Subcutaneous preadipocyte (primary cell): ENCODE measurements around the gene ZMYM1. TPM values are rescaled to one million over a fixed set of nuclear protein-coding genes. Genes with fewer than 3 reads are reported as not detected.

Experiments used
- total RNA-seq: library from RNA; depleted of rRNA; stranded (reverse); fragments of >200 nt; gene quantifications from 2 replicates; pipeline ENCODE4 v1.2.3, GENCODE V29; 2012

Gene ZMYM1
- total RNA-seq = 19.8 and 23.7 TPM in 2 replicates

DNA sequence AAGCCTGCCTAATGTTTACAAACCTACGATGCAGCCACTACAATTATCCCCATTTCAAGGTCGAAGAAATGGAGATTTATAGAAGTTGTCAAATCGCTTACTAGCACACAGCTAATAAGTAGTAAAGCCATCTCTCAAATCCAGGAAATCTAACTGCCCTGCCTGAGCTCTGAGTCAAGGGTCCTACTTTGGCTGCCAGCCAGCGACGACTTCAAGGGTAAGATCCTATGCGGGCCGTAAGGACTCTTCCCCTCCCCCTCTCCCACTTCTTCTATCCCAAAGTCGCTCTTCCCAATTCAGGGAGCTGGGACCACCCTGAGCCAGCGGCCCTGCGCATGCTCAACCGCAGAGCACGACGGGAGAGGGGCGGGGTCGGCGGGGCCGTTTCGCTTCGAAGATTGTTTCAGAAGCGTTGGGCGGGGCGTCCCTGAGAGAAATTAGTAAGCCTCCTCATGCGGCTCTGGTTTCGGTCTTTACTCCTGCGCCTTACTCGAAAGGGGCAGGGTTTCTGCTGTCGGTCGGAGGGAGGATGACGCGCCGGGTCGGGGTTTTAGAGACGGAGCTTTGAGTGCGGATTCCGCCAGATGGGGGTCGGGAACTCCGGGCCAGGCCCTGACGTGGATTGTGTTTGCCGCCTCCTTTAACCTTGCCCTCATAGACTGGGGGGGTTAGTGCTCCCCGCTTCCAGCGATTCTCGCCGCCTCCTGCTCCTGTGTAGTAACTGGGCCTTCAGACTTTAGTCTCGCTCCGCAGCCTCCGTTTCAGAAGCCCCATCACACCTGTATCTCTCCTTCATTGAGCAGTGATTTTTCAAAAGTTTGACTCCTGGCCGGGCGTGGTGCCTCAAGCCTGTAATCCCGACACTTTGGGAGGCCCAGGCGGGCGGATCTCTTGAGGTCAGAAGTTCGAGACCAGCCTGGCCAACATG is at the start of gene ZMYM1:
Gene ZMYM1 (plus strand): TSS at position 383 of the 928 bp plus-strand sequence. CDS start 14,603 bp downstream, outside the sequence.

Other genes starting within 250 kb of the ZMYM1 start
- 24.6 and 26.5 TPM in 2 replicates for gene SMIM12, start 219.6 kb upstream of the ZMYM1 start, total RNA-seq
- under 0.01 TPM in 2 replicates for gene DLGAP3, start 149.7 kb upstream of the ZMYM1 start, total RNA-seq
- gene TMEM35B, start 94.0 kb upstream of the ZMYM1 start, total RNA-seq = 20.3 and 20.9 TPM in 2 replicates
- 19.4 and 23.1 TPM in 2 replicates for gene ZMYM6, start 47.4 kb upstream of the ZMYM1 start, total RNA-seq
- 207 and 274 TPM in 2 replicates for gene SFPQ, start 113.8 kb downstream of the ZMYM1 start, total RNA-seq
- 38.2 and 42.4 TPM in 2 replicates for gene ZMYM4, start 189.3 kb downstream of the ZMYM1 start, total RNA-seq